ENCODE measurements around the gene FAM3D. TPM values are rescaled to one million over a fixed set of nuclear protein-coding genes. Genes with fewer than 3 reads are reported as not detected.

FAM3D gene
- total and polyA plus RNA-seq, 3 donors from 2014 or later, result 0.19 to 0.41 TPM; not detected in 1

DNA sequence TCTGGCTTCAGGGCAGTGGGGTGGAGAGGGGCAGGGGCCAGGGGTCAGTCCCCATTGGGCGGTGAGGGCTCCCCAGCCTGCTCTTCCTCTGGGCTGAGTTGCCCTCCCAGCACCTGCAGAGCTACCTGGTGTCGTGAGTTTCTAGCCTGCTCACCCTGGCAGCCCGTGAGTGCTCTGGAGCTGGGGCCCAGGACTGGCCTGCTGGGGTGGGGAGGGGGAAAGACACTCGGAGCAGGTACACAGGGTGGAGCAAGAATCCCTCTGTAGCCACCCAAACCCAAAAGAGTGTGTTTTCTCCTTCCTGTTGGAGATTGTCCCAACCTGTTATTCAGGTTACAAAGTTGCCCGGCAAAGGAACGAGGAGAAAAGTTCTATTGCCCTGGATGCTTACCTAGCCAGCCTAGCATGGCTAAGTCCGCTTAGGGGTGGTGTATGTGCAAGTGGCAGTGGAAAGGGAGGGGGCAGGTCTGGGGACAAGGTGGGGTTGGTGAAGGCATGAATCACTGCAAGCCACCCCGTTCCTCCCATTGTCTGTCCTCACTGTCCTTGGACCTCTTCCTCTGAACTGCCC, 8.9 kb downstream of the FAM3D start:
- no peaks in the 10 kb centered on the region for H3K36me3 ChIP-seq (ENCODE audit: low read depth, missing control alignments)
- DNase-seq, result no peak
- no peak for TF ChIP-seq POLR2A (IDR thresholded peaks at IDR 0.05)
- TF ChIP-seq, protein P1, sequence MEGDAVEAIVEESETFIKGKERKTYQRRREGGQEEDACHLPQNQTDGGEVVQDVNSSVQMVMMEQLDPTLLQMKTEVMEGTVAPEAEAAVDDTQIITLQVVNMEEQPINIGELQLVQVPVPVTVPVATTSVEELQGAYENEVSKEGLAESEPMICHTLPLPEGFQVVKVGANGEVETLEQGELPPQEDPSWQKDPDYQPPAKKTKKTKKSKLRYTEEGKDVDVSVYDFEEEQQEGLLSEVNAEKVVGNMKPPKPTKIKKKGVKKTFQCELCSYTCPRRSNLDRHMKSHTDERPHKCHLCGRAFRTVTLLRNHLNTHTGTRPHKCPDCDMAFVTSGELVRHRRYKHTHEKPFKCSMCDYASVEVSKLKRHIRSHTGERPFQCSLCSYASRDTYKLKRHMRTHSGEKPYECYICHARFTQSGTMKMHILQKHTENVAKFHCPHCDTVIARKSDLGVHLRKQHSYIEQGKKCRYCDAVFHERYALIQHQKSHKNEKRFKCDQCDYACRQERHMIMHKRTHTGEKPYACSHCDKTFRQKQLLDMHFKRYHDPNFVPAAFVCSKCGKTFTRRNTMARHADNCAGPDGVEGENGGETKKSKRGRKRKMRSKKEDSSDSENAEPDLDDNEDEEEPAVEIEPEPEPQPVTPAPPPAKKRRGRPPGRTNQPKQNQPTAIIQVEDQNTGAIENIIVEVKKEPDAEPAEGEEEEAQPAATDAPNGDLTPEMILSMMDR (IDR thresholded peaks at IDR 0.05), result no peak
- H3K27ac ChIP-seq, result no peak overlapping the region
- H3K9me3 ChIP-seq, result no peaks in the 10 kb centered on the region
- no peaks in the 10 kb centered on the region for H3K4me1 ChIP-seq
- WGBS, 2 donors, result 52 to 82% methylated on average over 6 to 8 of the region's 8 CpGs
- H3K27me3 ChIP-seq, result no peaks in the 10 kb centered on the region
- intact Hi-C loops (cut with DNase I; ENCODE audit: low total_unique reads), result no loop called here
- H3K4me3 ChIP-seq, result no peak overlapping the region

DNA sequence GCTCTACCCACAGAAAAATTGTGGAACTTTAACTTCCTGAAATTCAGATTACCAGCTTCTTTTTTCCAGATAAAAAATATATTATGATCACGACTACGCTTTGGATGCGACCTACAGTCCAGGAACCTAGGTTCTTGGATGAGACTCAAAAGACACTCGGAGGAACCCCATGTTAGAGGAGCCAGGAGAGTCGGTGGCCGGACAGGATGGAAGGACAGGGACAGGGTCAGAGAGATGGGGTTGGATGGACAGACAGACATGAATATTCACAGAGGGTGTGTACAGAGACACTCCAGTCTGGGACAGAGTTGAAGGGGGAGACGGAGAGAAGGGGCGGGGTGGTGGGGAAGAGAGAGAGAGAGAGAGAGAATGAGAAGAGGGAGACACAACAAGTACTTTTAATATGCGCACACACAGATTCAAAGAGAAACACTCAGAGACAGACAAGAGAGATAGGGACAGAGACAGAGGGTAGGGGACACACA, 9.5 kb downstream of the FAM3D start:
- no peak for DNase-seq
- TF ChIP-seq POLR2A (IDR thresholded peaks at IDR 0.05), result no peak
- TF ChIP-seq, protein P1 (IDR thresholded peaks at IDR 0.05), result no peak
- Histone ChIP-seq H3K9me3 (no peaks in the 10 kb centered on the region), H3K27ac (no peak overlapping the region), H3K27me3 (no peaks in the 10 kb centered on the region), H3K36me3 (ENCODE audit: low read depth, missing control alignments) (no peaks in the 10 kb centered on the region), H3K4me1 (no peaks in the 10 kb centered on the region), H3K4me3 (no peak overlapping the region)
- 71 to 83% methylated on average over 9 of the region's 9 CpGs for WGBS, 2 donors
- intact Hi-C loops (cut with DNase I; ENCODE audit: low total_unique reads), result no loop called here

DNA sequence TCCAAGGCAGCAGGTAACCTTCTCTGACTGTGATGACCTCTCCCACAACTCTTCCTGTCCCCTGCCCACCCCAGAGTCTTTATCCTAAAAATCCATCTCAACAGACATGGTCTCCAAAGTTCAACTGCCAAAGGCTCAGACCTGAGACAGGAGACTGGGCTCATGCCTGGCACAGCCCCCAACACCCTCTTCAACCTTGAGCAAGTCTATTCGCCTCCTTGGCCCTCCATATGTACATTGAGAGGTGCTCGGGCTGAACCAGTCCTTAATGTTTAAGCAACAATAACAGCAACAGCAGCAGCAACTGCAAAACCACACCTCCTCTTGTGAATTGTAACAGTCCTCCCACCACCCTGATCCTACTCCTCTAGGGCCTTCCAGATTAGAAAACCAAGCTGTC, 9.9 kb downstream of the FAM3D start:
- no peak for DNase-seq
- 81 to 95% methylated on average over 2 of the region's 2 CpGs for WGBS, 2 donors
- TF ChIP-seq, protein P1 (IDR thresholded peaks at IDR 0.05), result no peak
- TF ChIP-seq POLR2A (IDR thresholded peaks at IDR 0.05), result no peak

DNA sequence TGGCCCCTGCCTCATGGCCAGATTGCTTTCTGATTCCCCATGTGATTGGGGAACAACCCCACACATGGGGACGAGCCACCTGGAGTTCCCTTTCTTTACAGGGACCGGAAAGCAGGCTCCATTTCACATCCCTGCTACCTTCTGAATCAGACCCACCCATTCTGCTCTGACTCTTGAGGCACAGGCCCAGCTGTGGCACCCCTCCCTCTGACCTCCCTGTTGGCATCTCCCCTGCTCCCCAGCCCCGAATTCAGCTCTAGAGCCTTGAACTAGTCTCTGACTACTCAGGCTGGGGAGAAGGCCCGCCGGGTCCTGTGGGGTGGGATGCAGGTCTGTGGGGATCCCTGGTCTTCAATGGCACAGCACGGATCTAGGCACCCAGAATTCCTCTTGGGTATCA, 12.1 kb downstream of the FAM3D start:
- no peak for TF ChIP-seq POLR2A (IDR thresholded peaks at IDR 0.05)
- TF ChIP-seq, protein P1 (IDR thresholded peaks at IDR 0.05), result no peak
- Histone ChIP-seq H3K4me1 (no peaks in the 10 kb centered on the region), H3K36me3 (ENCODE audit: low read depth, missing control alignments) (no peaks in the 10 kb centered on the region), H3K27me3 (no peaks in the 10 kb centered on the region), H3K9me3 (no peaks in the 10 kb centered on the region), H3K27ac (no peak overlapping the region), H3K4me3 (no peak overlapping the region)
- DNase-seq, result no peak
- WGBS, 2 donors, result 86 to 94% methylated on average over 6 of the region's 6 CpGs
- intact Hi-C loops (cut with DNase I; ENCODE audit: low total_unique reads), result no loop called here

More for the DNA sequence above, 9.9 kb downstream of the FAM3D start:
- Histone ChIP-seq H3K27me3 (no peaks in the 10 kb centered on the region), H3K4me1 (no peaks in the 10 kb centered on the region), H3K36me3 (ENCODE audit: low read depth, missing control alignments) (no peaks in the 10 kb centered on the region), H3K4me3 (no peak overlapping the region), H3K9me3 (no peaks in the 10 kb centered on the region), H3K27ac (no peak overlapping the region)
- intact Hi-C loops (cut with DNase I; ENCODE audit: low total_unique reads), result no loop called here

DNA sequence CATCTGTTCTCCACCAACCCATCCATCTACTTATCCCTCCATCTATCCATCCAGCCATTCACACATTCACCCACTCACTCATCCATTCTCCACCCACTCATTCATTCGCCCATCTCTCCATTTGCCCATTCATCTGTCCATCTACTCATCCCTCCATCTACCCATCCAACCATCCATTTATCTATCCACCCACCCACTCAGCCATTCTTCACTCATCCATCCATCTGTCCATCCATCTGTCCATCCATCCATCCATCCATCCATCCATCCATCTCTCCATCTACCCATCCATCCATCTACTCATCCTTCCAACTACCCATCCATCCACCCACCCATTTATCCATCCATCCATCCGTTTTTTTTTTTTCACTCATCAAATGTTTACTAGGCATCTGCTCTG, 13.9 kb downstream of the FAM3D start:
- intact Hi-C loops (cut with DNase I; ENCODE audit: low total_unique reads), result no loop called here
- H3K4me3 ChIP-seq, result no peak overlapping the region
- H3K27me3 ChIP-seq, result no peaks in the 10 kb centered on the region
- no peak for DNase-seq
- TF ChIP-seq, protein P1 (IDR thresholded peaks at IDR 0.05), result no peak
- no peak for TF ChIP-seq POLR2A (IDR thresholded peaks at IDR 0.05)
- H3K36me3 ChIP-seq (ENCODE audit: low read depth, missing control alignments), result no peaks in the 10 kb centered on the region
- no peak overlapping the region for H3K27ac ChIP-seq
- H3K9me3 ChIP-seq, result no peaks in the 10 kb centered on the region
- H3K4me1 ChIP-seq, result no peaks in the 10 kb centered on the region
- WGBS, 2 donors, result 70 to 89% methylated on average over 2 of the region's 2 CpGs

Measured in testis (tissue), 3 donors.